Ascending aorta (tissue), 2 donors: ENCODE measurements around the gene SNX17. TPM values are rescaled to one million over a fixed set of nuclear protein-coding genes. Genes with fewer than 3 reads are reported as not detected.
"Not testable (repeated sequence)": the region's sequence is repeated elsewhere in the genome, so short reads cannot be mapped to it uniquely, and the experiment has no call there.

Experiments used
- DNase-seq, 2 donors: peaks; one replicate each; pipeline ENCODE4 v3.0.0-alpha.2; 2019; ENCODE audit warnings: low spot score in 2 of 2
- H3K27ac ChIP-seq, 2 donors: fragments of 200-600 bp; sonication (generic); one replicate each; pipeline ENCODE4 v1.5.1; 2016 to 2017; ENCODE audit warnings: mild to moderate bottlenecking in 1 of 2
- H3K27me3 ChIP-seq: fragments of 200-600 bp; sonication (generic); one replicate; pipeline ENCODE4 v1.5.1; 2017
- H3K36me3 ChIP-seq, 2 donors: fragments of 200-600 bp; sonication (generic); one replicate each; pipeline ENCODE4 v1.5.1; 2016
- H3K4me1 ChIP-seq, 2 donors: fragments of 200-600 bp; sonication (generic); one replicate each; pipeline ENCODE4 v1.5.1; 2016 to 2017; ENCODE audit warnings: mild to moderate bottlenecking in 1 of 2
- H3K4me3 ChIP-seq, 2 donors: fragments of 200-600 bp; sonication (generic); one replicate each; pipeline ENCODE4 v1.5.1; 2016 to 2017; ENCODE audit warnings: mild to moderate bottlenecking in 1 of 2
- H3K9me3 ChIP-seq, 2 donors: fragments of 200-600 bp; sonication (generic); one replicate each; pipeline ENCODE4 v1.5.1; 2016
- intact Hi-C: fragments of 100-400 bp; cut with DNase I; formaldehyde crosslinking; loops from one replicate; pipeline ENCODE4 v1.15.1; 2023
- total RNA-seq: library from RNA; depleted of rRNA; stranded (reverse); fragments of >200 nt; gene quantifications from one replicate; pipeline ENCODE4 v1.1.0, GENCODE V29; 2016
- TF ChIP-seq, protein P1 (sequence below), 3 experiments: fragments of 200-600 bp in 2 of 3; fragments of 450-650 bp in 1 of 3; sonication (generic) in 2 of 3; IDR thresholded peaks; one replicate each; pipeline ENCODE4 v1.5.1; 2016 to 2019; ENCODE audit warnings: antibody characterized with exemption in 3 of 3, mild to moderate bottlenecking in 1 of 3, moderate library complexity in 1 of 3

Gene SNX17
- total RNA-seq, 1 donor from 2014 or later: 94.0 TPM

DNA sequence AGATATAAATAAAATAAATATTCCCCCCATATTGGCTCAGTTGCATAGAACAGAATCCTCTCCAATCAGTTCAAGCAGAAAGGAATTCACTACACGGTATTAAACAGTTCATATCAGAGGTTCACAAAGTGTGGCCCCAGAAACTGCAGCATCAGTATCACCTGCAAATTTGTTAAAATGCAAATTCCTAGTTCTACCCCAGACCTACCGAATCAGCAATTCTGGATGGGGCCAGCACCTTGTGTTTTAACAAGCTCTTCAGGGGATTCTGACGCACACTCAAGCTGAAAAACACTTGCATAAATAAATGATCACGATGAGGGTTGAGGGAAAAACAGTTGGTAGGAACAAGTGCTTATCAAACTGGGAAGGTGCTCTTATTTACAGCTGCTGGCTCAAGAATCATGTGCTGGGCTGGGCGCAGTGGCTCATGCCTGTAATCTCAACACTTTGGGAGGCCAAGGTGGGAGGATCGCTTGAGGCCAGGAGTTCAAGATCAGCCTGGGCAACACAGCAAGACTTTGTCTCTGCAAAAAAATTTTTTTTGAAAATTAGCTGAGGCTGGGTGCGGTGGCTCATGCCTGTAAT is 20.2 kb upstream of the SNX17 start:
- H3K27ac ChIP-seq: no peak overlapping the region
- no peaks in the 10 kb centered on the region for H3K9me3 ChIP-seq
- no peak for DNase-seq
- intact Hi-C loops: loop anchor here (10.0 kb wide), 1 partner anchor 135 kb away; the partner anchor contains the start of genes ATRAID, CAD and SLC5A6
- H3K4me1 ChIP-seq: peaks cover 0 to 2% of the 10 kb centered on the region in 2 donors
- no peak overlapping the region for H3K4me3 ChIP-seq
- H3K36me3 ChIP-seq: peaks cover 5 to 6% of the 10 kb centered on the region in 2 donors
- no peaks in the 10 kb centered on the region for H3K27me3 ChIP-seq
- TF ChIP-seq, protein P1, sequence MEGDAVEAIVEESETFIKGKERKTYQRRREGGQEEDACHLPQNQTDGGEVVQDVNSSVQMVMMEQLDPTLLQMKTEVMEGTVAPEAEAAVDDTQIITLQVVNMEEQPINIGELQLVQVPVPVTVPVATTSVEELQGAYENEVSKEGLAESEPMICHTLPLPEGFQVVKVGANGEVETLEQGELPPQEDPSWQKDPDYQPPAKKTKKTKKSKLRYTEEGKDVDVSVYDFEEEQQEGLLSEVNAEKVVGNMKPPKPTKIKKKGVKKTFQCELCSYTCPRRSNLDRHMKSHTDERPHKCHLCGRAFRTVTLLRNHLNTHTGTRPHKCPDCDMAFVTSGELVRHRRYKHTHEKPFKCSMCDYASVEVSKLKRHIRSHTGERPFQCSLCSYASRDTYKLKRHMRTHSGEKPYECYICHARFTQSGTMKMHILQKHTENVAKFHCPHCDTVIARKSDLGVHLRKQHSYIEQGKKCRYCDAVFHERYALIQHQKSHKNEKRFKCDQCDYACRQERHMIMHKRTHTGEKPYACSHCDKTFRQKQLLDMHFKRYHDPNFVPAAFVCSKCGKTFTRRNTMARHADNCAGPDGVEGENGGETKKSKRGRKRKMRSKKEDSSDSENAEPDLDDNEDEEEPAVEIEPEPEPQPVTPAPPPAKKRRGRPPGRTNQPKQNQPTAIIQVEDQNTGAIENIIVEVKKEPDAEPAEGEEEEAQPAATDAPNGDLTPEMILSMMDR (IDR thresholded peaks at IDR 0.05): no peak

DNA sequence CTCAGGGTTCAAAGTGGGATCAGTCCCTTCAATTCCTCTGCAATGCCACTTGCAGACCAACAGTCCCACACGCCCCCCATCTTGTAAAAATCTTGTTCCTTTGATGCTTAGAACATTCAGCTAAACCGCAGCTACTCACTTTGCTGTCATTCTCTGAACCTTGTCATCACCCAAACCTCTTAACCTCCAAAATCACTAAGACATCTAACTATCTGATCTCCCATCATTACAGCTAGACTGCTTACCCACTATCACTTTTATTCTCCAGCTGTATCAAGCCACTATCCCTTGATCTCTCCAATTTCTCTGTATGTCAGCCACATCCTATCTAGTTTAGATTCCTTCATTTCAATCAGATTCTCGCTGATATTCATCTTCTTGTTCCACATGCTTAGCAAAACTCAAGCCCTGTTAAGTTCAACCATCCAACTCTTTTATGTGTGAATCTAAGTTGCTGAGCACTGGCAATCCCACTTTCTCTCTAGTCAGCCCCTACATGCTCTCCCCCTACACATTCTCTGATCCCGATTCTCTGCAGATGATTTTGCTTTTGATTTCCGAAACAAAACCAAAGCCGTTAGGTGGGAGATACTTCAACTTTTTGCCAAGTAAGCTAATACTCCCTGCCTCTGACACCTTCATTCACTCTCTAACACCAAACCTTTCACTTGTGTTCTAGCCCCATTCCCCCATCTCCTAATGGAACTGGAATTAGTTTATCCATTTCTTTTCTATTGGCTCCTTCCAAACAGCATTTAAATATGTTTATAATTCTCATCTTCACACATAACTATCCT is 18.4 kb upstream of the SNX17 start:
- Histone ChIP-seq H3K4me1 (peaks cover 0 to 11% of the 10 kb centered on the region in 2 donors), H3K27ac (no peak overlapping the region), H3K4me3 (no peak overlapping the region), H3K9me3 (no peaks in the 10 kb centered on the region), H3K27me3 (no peaks in the 10 kb centered on the region), H3K36me3 (peaks cover 5 to 6% of the 10 kb centered on the region in 2 donors)
- no peak for DNase-seq
- intact Hi-C loops: loop anchor here (10.0 kb wide), 1 partner anchor 137 kb away; the partner anchor contains the start of genes ATRAID, CAD and SLC5A6
- TF ChIP-seq, protein P1 (IDR thresholded peaks at IDR 0.05): no peak

DNA sequence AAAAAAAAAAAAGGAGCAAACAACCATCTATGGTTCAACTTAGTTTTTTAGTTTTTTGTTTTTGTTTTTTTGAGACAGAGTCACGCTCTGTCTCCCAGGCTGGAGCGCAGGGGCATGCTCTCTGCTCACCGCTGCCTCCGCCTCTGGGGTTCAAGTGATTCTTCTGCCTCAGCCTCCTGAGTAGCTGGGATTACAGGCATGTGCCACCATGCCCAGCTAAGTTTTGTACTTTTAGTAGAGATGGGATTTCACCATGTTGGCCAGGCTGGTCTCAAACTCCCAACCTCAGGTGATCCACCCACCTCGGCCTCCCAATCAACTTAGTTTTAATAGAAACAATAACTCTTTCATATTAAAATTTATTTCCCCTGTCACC is 17.0 kb upstream of the SNX17 start:
- H3K27me3 ChIP-seq, H3K27ac ChIP-seq, H3K4me3 ChIP-seq, H3K9me3 ChIP-seq, H3K36me3 ChIP-seq, DNase-seq: not testable (repeated sequence)
- intact Hi-C loops: loop anchor here (10.0 kb wide), 1 partner anchor 139 kb away; the partner anchor contains the start of genes ATRAID, CAD and SLC5A6
- H3K4me1 ChIP-seq: peaks cover 8 to 22% of the 10 kb centered on the region in 2 donors

DNA sequence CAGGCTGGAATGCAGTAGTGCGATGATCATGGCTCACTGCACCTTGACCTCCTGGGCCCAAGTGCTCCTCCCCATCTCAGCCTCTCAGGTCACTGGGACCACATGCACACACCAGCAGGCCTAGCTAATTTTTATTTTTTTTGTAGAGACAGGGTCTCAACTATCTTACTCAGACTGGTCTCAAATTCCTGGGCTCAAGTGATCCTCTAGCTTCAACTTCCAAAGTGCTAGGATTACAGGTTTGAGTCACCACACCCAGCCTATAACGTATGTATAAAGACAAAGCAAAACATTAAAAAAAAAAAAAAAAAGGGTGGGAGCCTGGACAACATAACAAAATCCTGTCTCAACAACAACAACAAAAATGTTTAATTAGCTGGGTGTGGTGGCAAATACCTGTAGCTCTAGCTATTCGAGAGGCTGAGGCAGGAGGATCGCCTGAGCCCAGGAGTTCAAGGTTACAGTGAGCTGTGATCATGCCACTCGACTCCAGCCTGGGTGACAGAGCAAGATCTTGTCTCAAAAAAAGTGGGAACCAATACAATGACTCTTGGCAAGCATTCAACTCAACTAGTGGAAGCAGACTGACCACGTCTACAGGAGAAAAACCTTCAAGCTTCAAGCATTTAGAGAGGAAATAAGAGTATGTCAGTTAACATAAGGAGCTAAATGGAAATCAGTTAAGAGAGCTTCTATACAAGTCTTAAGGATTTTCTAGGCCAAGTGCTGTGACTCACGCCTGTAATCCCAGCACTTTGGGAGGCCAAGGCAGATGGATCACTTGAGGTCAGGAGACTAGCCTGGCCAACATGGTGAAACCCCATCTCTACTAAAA is 16.4 kb upstream of the SNX17 start:
- DNase-seq: no peak
- intact Hi-C loops: loop anchor here (10.0 kb wide), 1 partner anchor 139 kb away; the partner anchor contains the start of genes ATRAID, CAD and SLC5A6
- Histone ChIP-seq H3K4me3 (no peak overlapping the region), H3K27me3 (no peaks in the 10 kb centered on the region), H3K4me1 (peaks cover 8 to 23% of the 10 kb centered on the region in 2 donors), H3K36me3 (peaks cover 0 to 6% of the 10 kb centered on the region in 2 donors), H3K9me3 (no peaks in the 10 kb centered on the region), H3K27ac (no peak overlapping the region)
- TF ChIP-seq, protein P1 (IDR thresholded peaks at IDR 0.05): no peak

DNA sequence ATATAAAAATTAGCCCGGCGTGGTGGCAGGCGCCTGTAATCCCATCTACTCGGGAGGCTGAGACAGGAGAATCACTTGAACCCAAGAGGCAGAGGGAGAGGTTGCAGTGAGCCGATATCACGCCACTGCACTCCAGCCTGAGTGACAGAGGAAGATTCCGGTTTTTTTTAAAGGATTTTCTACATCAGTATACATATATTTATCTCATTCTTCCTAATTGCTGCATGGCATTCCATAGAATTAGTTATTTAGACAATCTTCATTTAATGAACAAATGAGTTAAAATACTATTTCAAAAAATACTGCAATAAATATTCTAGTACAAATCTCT is 15.9 kb upstream of the SNX17 start:
- intact Hi-C loops: loop anchor here (10.0 kb wide), 1 partner anchor 140 kb away; the partner anchor contains the start of genes ATRAID, CAD and SLC5A6
- DNase-seq: no peak
- no peaks in the 10 kb centered on the region for H3K9me3 ChIP-seq
- TF ChIP-seq, protein P1 (IDR thresholded peaks at IDR 0.05): no peak
- peaks cover 8 to 23% of the 10 kb centered on the region in 2 donors for H3K4me1 ChIP-seq
- no peak overlapping the region for H3K27ac ChIP-seq
- H3K36me3 ChIP-seq: peaks cover 0 to 6% of the 10 kb centered on the region in 2 donors
- H3K27me3 ChIP-seq: no peaks in the 10 kb centered on the region
- H3K4me3 ChIP-seq: no peak overlapping the region
